GM12892 (cell line): ENCODE measurements around the gene WAC.

Source experiments
- POLR2A ChIP-seq: IDR thresholded peaks from 2 replicates; pipeline ENCODE4 v1.6.1; 2011; ENCODE audit warnings: low read depth, low read length, control low read depth
- POLR2AphosphoS5 ChIP-seq: IDR thresholded peaks from 2 replicates; pipeline ENCODE4 v1.6.1; 2011; ENCODE audit warnings: low read depth, low read length, control low read depth

- TF ChIP-seq POLR2A, result no peak
- no peak for TF ChIP-seq POLR2AphosphoS5
Measured at GRCh38 chr10:28538595-28538994, 5.7 kb downstream of the WAC start.
